Measurements from ENCODE around the gene NAA20. TPM values are rescaled to one million over a fixed set of nuclear protein-coding genes. Genes with fewer than 3 reads are reported as not detected.

Gene NAA20
- total RNA-seq, 4 donors from 2014 or later: 18.1 to 27.2 (median 20.8) TPM

GRCh38 chr20:19977373-19977770 lies 39.8 kb upstream of the NAA20 start:
- peak overlapping the region; percentile 43 to 67 (median 55) for H3K4me3 ChIP-seq
- H3K9me3 ChIP-seq: peaks cover 0 to 4% (median 0%) of the 10 kb centered on the region in 4 donors
- H3K27me3 ChIP-seq: no peaks in the 10 kb centered on the region
- peak overlapping the region; percentile 70 to 95 (median 82) for H3K27ac ChIP-seq
- H3K36me3 ChIP-seq: peaks cover 0 to 9% (median 0%) of the 10 kb centered on the region in 3 donors
- DNase-seq (ENCODE audit: low spot score in 2 of 2): no peak
- 34 to 41% methylated on average over 5 of the region's 5 CpGs for WGBS, 2 donors
- no peak for TF ChIP-seq CTCF (IDR thresholded peaks at IDR 0.05)
- TF ChIP-seq POLR2A (IDR thresholded peaks at IDR 0.05): no peak
- TF ChIP-seq EP300 (IDR thresholded peaks at IDR 0.05): no peak
- peaks cover 0 to 93% (median 42%) of the 10 kb centered on the region in 4 donors for H3K4me1 ChIP-seq

- Histone ChIP-seq H3K36me3 (peaks cover 0 to 9% (median 0%) of the 10 kb centered on the region in 3 donors), H3K9me3 (peaks cover 0 to 4% (median 0%) of the 10 kb centered on the region in 4 donors), H3K4me1 (peaks cover 0 to 95% (median 37%) of the 10 kb centered on the region in 4 donors), H3K27me3 (no peaks in the 10 kb centered on the region), H3K27ac (peak overlapping the region; percentile 70 to 95 (median 82)), H3K4me3 (no peak overlapping the region)
- no peak for DNase-seq (ENCODE audit: low spot score in 2 of 2)
- WGBS, 2 donors: 57 to 67% methylated on average over 6 of the region's 6 CpGs
- TF ChIP-seq POLR2A (IDR thresholded peaks at IDR 0.05) (no peak), CTCF (IDR thresholded peaks at IDR 0.05) (no peak), EP300 (IDR thresholded peaks at IDR 0.05) (no peak)
These were observed 38.5 kb upstream of the NAA20 start for GRCh38 chr20:19978511-19979210.

DNA sequence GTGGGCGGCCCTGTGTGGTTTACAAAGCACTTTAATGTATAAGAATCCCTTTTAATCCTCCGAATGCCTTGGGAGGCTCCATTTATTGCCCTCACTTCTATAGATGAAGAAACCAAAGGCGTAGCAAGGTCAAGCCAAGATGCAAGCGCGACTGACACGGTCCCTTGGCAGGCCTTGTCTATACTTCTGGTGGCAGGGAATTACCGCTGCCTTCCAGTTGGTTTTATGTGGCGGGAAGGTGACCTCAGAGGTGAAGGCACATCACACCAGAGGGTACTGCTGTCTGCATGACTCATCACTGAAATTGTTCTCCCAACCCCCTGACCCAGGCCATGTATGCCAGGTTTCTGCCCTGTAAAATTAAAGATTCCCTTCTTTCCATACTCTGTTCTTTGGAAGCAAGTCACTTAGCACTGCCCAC lies 36.1 kb upstream of the NAA20 start:
- no peak for TF ChIP-seq CTCF (IDR thresholded peaks at IDR 0.05)
- no peak for TF ChIP-seq POLR2A (IDR thresholded peaks at IDR 0.05)
- no peak for TF ChIP-seq EP300 (IDR thresholded peaks at IDR 0.05)
- no peak for DNase-seq (ENCODE audit: low spot score in 2 of 2)
- Histone ChIP-seq H3K27me3 (no peaks in the 10 kb centered on the region), H3K27ac (peak overlapping the region in 2 of 4 donors; percentile 55 to 58), H3K4me3 (no peak overlapping the region), H3K36me3 (peaks cover 0 to 9% (median 0%) of the 10 kb centered on the region in 3 donors), H3K9me3 (peaks cover 0 to 4% (median 0%) of the 10 kb centered on the region in 4 donors), H3K4me1 (peaks cover 0 to 96% (median 35%) of the 10 kb centered on the region in 4 donors)
- WGBS, 2 donors: 64 to 72% methylated on average over 8 of the region's 8 CpGs

DNA sequence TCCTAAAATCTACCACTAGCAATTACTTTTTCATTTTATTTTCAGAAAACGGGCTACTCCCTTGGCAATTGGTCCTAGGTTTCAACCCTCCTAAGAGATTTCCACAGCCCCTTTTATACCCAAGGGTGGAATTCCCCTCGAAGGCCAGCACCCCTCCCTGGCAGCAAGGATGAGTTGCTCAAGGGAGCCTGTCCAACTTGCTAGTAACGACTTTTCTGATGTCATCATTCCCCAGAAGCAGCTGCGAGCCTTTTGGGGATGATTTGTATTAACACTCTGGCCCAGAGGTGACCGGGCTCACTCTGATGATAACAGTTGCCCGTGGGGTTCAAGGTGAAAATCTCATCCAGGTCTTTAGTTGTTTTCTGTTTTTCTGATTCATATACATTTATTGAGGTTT lies 30.7 kb upstream of the NAA20 start:
- WGBS, 2 donors: 29 to 37% methylated on average over 6 of the region's 6 CpGs

More for the DNA sequence above, 30.7 kb upstream of the NAA20 start:
- no peaks in the 10 kb centered on the region for H3K27me3 ChIP-seq
- no peak for TF ChIP-seq POLR2A (IDR thresholded peaks at IDR 0.05)
- no peak for TF ChIP-seq CTCF (IDR thresholded peaks at IDR 0.05)
- no peak for TF ChIP-seq EP300 (IDR thresholded peaks at IDR 0.05)
- H3K9me3 ChIP-seq: no peaks in the 10 kb centered on the region
- H3K4me3 ChIP-seq: no peak overlapping the region
- peaks cover 0 to 16% (median 0%) of the 10 kb centered on the region in 3 donors for H3K36me3 ChIP-seq
- peak overlapping the region in 3 of 4 donors; percentile 50 to 59 (median 55) for H3K27ac ChIP-seq
- peaks cover 0 to 98% (median 25%) of the 10 kb centered on the region in 4 donors for H3K4me1 ChIP-seq
- no peak for DNase-seq (ENCODE audit: low spot score in 2 of 2)

All from tibial nerve (tissue), 4 donors.